Measurements from ENCODE around the gene HAUS5. TPM values are rescaled to one million over a fixed set of nuclear protein-coding genes. Genes with fewer than 3 reads are reported as not detected.

The HAUS5 gene
- 10 to 100 TPM; 10.3 to 24.4 (median 17.7) TPM for total RNA-seq
- polyA plus RNA-seq, result 10 to 100 TPM; 12.4 to 23.8 (median 23.1) TPM
- long read RNA-seq, donor 1, full-length matches to known transcripts, result 4 of 4 reads
- long read RNA-seq, donor 1, partial matches to known transcripts, result 0 of 4 reads
- long read RNA-seq, donor 1, other reads (novel, unspliced or antisense), result 0 of 4 reads
- long read RNA-seq, donor 2, full-length matches to known transcripts, result 5 of 5 reads
- long read RNA-seq, donor 2, partial matches to known transcripts, result 0 of 5 reads
- long read RNA-seq, donor 2, other reads (novel, unspliced or antisense), result 0 of 5 reads

DNA sequence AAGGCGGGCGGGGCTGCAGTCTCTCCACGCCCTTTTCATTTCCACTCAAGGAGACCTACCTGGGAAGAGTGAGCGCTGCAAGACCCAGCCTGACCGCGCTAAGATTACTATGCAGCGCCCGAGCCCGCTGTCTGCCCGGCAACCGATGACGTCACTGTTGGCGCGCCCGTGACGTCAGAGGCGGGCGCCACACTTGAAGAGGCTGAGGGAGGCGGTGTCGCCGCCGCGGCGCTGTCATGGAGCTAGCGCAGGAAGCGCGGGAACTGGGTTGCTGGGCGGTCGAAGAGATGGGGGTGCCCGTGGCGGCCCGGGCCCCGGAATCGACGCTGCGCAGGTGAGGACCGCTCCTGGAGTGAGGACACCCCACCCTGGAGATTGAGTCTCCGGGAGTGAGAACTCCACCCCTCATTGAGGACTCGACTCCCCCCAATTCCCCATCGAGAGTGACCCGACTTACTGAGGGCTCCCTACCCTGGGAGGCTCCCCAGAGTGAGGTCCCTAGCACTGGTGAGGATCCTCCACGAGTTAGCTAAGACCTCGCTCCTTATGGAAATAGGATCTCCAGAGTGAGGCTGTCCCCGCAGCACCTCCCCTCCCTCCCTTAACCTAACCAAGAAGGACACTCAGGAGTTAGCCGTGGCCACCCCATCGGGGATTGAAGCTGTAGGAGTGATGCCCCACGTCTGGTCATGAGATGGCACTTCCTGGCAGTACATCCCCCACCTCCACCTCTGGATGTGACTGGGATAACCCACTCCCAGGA lies at the start of gene HAUS5:
HAUS5 (plus strand) TSS at position 177 of the 763 bp plus-strand sequence; CDS start at position 237, 60 bp downstream.
- intact Hi-C loops (cut with DNase I; ENCODE audit: low total_unique reads), result no loop called here
- peaks cover 0 to 32% (median 15%) of the 10 kb centered on the region in 6 donors for H3K36me3 ChIP-seq
- peak within 1 kb of the TSS; percentile 62 to 77 (median 69) for H3K4me3 ChIP-seq
- H3K27me3 ChIP-seq (replicated peaks in 1 of 7), result no peaks in the 10 kb centered on the region
- peak; percentile 97 for DNase-seq
- WGBS, 5 donors, result 0 to 1% (median 1%) methylated on average over 8 to 47 of the region's 47 CpGs
- H3K9me3 ChIP-seq, result peaks cover 0 to 11% (median 7%) of the 10 kb centered on the region in 8 donors
- TF ChIP-seq POLR2AphosphoS5 (IDR thresholded peaks at IDR 0.05) (peak; percentile 94 to 97 (median 94)), POLR2A (IDR thresholded peaks at IDR 0.05) (peak in 1 of 3 donors; percentile 86), CTCF (IDR thresholded peaks at IDR 0.05 in 8 of 11, conservative IDR thresholded peaks at IDR 0.05 in 3 of 11) (peak in 6 of 11 experiments; percentile 13 to 42 (median 28))
- peak within 1 kb of the TSS; percentile 37 to 88 (median 78) for H3K27ac ChIP-seq
- H3K4me1 ChIP-seq, result peaks cover 7 to 40% (median 27%) of the 10 kb centered on the region in 6 donors

DNA sequence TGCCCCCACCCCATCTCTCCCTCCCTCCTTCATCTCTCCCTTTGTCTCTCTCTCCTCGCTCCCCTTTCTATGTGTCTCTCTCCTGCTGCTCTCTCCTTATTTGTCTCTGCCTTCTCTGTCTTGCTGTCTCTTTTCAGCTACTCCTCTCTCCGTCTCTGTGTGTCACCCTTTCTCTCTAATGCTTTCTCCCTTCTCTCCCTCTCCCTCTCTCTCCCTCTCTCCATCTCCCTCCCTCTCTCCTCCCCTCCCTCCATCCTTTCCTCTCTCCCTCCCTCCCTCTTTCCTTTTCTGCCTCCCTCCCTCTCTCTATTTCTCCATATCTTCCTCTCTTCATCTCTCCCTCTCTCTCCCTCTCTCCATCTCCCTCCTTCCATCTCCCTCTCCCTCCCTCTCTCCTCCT lies 49.8 kb upstream of the HAUS5 start:
- WGBS, 5 donors, result 50 to 76% (median 57%) methylated on average over 2 of the region's 2 CpGs
- no peak for TF ChIP-seq POLR2A (IDR thresholded peaks at IDR 0.05)
- TF ChIP-seq CTCF (IDR thresholded peaks at IDR 0.05 in 8 of 11, conservative IDR thresholded peaks at IDR 0.05 in 3 of 11), result no peak
- no peak for TF ChIP-seq POLR2AphosphoS5 (IDR thresholded peaks at IDR 0.05)
- H3K9me3 ChIP-seq, result no peaks in the 10 kb centered on the region
- peaks cover 0 to 73% (median 37%) of the 10 kb centered on the region in 7 donors for H3K27me3 ChIP-seq (replicated peaks in 1 of 7)
- DNase-seq, result no peak
- H3K36me3 ChIP-seq, result no peaks in the 10 kb centered on the region
- no peak overlapping the region for H3K4me3 ChIP-seq
- peaks cover 5 to 17% (median 12%) of the 10 kb centered on the region in 6 donors for H3K4me1 ChIP-seq
- intact Hi-C loops (cut with DNase I; ENCODE audit: low total_unique reads), result no loop called here
- no peak overlapping the region for H3K27ac ChIP-seq

DNA sequence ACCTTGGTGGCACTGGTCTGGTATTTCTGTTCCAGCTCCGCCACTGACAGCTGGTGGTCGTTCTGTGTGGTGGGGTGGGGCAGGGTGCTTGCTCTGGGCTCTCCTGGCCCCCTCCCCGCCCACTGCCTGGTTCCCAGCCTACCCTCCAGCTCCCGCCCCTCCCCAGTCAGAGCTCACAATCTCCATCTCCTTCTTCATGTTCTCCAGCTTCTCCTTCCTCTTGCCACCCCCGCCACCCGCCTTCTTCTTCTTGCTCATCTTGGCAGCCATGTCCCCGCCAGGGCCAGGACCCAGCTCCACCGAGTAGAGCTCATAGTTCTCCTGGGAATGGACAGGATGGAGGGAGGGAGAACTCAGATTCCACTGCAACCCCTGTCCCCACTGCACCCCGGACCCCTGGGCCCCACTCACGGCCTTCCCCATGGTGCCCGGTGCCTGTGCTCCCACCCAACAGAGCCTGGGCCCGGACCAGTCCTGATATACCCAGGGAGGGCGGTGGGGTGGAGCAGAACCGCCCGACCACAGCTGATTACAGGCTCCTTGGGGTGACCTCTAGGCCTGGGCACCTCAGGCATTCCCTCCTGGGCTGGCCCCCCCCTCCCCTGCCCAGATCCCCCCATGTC lies 49.2 kb upstream of the HAUS5 start, which contains the start of gene ATP4A:
ATP4A (minus strand) TSS at position 452 of the 623 bp plus-strand sequence; CDS start at position 423, 29 bp downstream.
- Histone ChIP-seq H3K27ac (no peak within 1 kb of the TSS), H3K9me3 (no peaks in the 10 kb centered on the region), H3K4me3 (no peak within 1 kb of the TSS), H3K36me3 (no peaks in the 10 kb centered on the region), H3K4me1 (peaks cover under 1 to 12% (median 7%) of the 10 kb centered on the region in 6 donors), H3K27me3 (replicated peaks in 1 of 7) (peaks cover 0 to 68% (median 33%) of the 10 kb centered on the region in 7 donors)
- 67 to 80% (median 72%) methylated on average over 11 to 15 of the region's 15 CpGs for WGBS, 5 donors
- TF ChIP-seq POLR2AphosphoS5 (IDR thresholded peaks at IDR 0.05) (no peak), POLR2A (IDR thresholded peaks at IDR 0.05) (no peak), CTCF (IDR thresholded peaks at IDR 0.05 in 8 of 11, conservative IDR thresholded peaks at IDR 0.05 in 3 of 11) (no peak)
- peak; percentile 61 for DNase-seq
- intact Hi-C loops (cut with DNase I; ENCODE audit: low total_unique reads), result no loop called here
